HG03064 (cell line): Measurements from ENCODE around the gene RNF146.
"Not testable (repeated sequence)": the region's sequence is repeated elsewhere in the genome, so short reads cannot be mapped to it uniquely, and the experiment has no call there.

Source experiments
- ATAC-seq: cut with Tn5 transposase; IDR thresholded peaks from one replicate; pipeline ENCODE4 v1.9.1; 2021; ENCODE audit warnings: low read depth; ENCODE audit not compliant: unreplicated experiment

Gene RNF146

GRCh38 chr6:127282184-127282583, 15.5 kb downstream of the RNF146 start:
- ATAC-seq = no peak

GRCh38 chr6:127288705-127289104, 22.0 kb downstream of the RNF146 start:
- ATAC-seq = no peak

GRCh38 chr6:127289934-127290333, 23.3 kb downstream of the RNF146 start:
- ATAC-seq = no peak

GRCh38 chr6:127290391-127291265, 24.0 kb downstream of the RNF146 start:
- ATAC-seq = peak; percentile 53

DNA sequence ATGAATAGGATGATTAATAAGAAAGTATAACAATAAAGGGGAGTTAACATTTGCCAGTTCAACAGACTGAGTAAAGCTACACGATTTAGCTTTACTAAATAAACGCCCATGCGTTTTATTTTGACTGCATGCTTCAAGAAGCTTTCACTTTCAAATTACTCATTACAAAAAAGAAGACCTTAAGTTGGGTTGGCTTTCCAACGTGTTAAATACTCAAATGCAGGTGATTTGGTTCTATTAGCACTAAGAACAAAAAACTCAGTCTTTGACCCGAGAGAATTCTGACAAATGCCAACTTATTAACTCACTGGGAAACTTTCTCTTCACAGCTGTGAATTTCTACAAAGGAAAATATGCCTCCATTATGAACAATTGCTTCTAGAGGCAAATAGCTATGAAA, 24.8 kb downstream of the RNF146 start:
- peak; percentile 78 for ATAC-seq

GRCh38 chr6:127297502-127298070, 30.9 kb downstream of the RNF146 start:
- ATAC-seq = no peak

DNA sequence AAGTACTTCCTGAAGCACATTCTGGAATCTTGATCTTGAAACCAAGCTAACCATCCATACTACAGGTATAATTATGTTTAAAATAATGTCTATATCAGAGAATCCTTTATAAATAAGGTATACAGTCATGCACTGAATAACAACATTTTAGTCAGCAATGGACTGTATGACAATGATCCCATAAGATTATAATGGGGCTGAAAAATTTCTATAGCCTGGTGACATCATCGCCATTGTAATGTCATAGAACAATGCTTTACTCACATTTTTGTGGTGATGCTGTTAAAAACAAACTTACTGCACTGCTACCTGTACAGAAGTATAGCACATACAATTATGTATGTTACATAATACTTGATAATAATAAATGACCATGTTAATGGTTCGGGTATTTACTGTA, 31.8 kb downstream of the RNF146 start:
- no peak for ATAC-seq

- ATAC-seq = no peak
Measured at GRCh38 chr6:127299522-127300240, 33.0 kb downstream of the RNF146 start.

- ATAC-seq = no peak
Measured at GRCh38 chr6:127300411-127300810, 33.7 kb downstream of the RNF146 start.

- ATAC-seq = no peak
Measured at GRCh38 chr6:127301199-127301700, 34.6 kb downstream of the RNF146 start.

DNA sequence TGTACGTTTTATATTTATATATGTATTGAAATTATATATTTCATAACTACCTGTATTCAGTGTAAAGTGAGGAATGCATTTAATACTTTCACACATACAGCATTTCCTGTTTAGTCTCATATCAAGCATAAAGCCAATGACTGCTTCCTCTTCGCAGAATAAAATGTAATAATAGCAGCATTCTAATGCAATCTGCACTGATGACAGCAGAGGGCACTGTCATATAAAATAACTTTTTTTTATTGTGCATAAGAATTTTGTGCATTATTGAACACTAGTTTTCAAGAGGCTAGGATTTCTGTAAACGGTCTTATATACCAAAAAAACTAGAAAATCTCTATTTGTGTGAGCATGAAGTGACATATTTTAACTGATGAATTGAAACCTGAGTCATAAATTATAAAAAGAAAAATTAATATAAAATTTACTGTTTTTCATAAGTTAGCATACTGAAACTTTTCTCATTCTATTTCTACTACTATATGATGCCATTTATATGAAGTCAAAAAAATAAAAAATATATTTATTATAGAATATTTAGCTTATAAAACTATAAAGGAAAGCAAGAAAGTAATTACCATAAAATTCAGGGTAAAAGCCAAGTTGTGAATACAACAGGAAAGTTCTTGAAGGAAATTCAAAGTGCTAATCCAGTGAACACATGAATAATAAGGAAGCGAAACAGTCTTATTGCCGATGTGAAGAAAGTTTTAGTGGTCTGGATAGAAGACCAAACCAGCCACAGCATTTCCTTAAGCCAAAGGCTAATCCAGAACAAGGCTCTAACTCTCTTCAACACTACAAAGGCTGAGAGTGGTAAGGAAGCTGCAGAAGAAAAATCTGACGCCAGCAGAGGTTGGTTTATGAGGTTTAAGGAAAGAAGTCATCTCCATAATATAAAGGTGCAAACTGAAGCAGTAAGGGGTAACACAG, 36.3 kb downstream of the RNF146 start:
- ATAC-seq = peak; percentile 82

- no peak for ATAC-seq
Measured at GRCh38 chr6:127303917-127304316, 37.3 kb downstream of the RNF146 start.

DNA sequence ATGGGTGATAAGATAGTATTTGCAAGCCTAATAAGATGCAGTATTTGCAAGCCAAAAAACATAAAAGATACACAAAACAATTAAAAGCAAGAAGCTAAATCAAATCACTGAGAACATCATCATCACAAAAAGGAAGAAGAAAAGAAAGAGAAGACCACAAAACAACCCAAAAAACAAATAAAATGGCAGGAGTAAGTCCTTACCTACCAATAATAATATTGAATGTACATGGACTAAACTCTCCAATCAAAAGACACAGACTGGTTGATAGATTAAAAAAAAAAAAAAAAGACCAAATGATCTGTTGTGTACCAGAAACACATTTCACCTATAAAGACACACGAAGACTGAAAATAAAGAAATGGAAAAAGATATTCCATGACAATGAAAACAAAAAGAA, 39.1 kb downstream of the RNF146 start:
- ATAC-seq = no peak

GRCh38 chr6:127317388-127318128, 50.9 kb downstream of the RNF146 start:
- no peak for ATAC-seq

- no peak for ATAC-seq
Measured at GRCh38 chr6:127319686-127320085, 53.0 kb downstream of the RNF146 start.

DNA sequence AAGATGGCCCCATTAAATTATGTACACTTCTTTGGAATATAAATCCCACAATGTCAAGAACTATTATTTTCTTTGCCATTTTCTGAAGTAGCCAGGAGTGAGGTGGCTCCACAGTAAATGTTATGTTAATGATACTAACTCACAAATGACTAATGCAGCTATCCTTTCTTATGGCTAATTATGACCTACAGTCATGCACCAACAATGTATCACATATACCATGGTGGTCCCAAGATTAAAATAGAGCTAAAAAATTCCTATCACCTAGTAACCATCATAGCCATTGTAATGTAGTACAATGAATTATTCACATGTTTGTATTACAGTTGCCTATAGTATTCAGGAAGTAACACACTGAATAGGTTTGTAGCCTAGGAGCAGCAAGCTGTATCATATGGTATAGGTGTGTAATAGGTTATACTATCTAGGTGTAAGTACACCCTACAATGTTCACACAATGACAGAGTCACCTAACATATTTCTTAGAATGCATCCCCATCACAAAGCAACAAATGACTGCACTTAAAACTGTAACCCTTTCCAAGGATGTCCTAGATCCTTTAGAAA, 61.5 kb downstream of the RNF146 start:
- ATAC-seq = no peak

DNA sequence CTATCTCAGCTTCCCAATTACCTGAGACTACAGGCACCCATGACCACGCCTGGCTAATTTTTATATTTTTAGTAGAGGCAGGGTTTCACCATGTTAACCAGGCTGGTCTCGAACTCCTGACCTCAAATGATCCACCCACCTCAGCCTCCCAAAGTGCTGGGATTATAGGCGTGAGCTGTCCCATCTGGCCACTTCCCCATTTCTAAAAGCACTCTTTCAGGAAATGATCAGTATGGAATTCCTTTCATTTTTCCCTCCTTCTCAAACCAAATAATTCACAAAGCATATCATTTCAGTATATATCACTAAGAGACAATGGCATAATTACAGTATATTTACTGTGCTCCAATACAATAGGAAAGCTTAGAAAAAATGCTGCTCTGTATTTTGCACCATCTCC, 64.6 kb downstream of the RNF146 start:
- ATAC-seq = not testable (repeated sequence)

GRCh38 chr6:127332383-127332961, 65.8 kb downstream of the RNF146 start:
- ATAC-seq = no peak
